Stimulated activated CD8-positive, alpha-beta memory T cell treated with anti-CD3 and anti-CD28 coated beads, Interleukin-4, amount 100 ng/mL, for 24 hours (primary cell): ENCODE results near the gene CTSA.
"Not testable (repeated sequence)": the region's sequence is repeated elsewhere in the genome, so short reads cannot be mapped to it uniquely, and the experiment has no call there.

Experiments
- DNase-seq: peaks from one replicate; pipeline ENCODE4 v3.0.0-alpha.2; 2020; ENCODE audit warnings: low read depth

The CTSA gene

GRCh38 chr20:45918779-45919537 lies 27.8 kb downstream of the CTSA start:
- DNase-seq, result no peak

GRCh38 chr20:45919542-45920399 lies 28.6 kb downstream of the CTSA start:
- no peak for DNase-seq

- DNase-seq, result no peak
These were observed 29.6 kb downstream of the CTSA start for GRCh38 chr20:45920462-45921336.

- no peak for DNase-seq
These were observed 30.4 kb downstream of the CTSA start for GRCh38 chr20:45921337-45922189.

- no peak for DNase-seq
These were observed 33.5 kb downstream of the CTSA start for GRCh38 chr20:45924391-45925261.

GRCh38 chr20:45925821-45926506 lies 34.8 kb downstream of the CTSA start:
- DNase-seq, result no peak

- no peak for DNase-seq
These were observed 35.6 kb downstream of the CTSA start for GRCh38 chr20:45926731-45927070.

- DNase-seq, result no peak
These were observed 36.1 kb downstream of the CTSA start for GRCh38 chr20:45927071-45927878.

GRCh38 chr20:45931680-45932079 lies 40.5 kb downstream of the CTSA start:
- not testable (repeated sequence) for DNase-seq

- peak; percentile 42 for DNase-seq
These were observed 42.3 kb downstream of the CTSA start for GRCh38 chr20:45933266-45934045.

GRCh38 chr20:45934046-45934585 lies 43.0 kb downstream of the CTSA start:
- peak; percentile 48 for DNase-seq

GRCh38 chr20:45934586-45935415 lies 43.7 kb downstream of the CTSA start, which contains the start of gene PCIF1:
Gene PCIF1 (plus strand): TSS chr20:45934683. CDS start chr20:45939000, 4,317 bp downstream.
- DNase-seq, result peak; percentile 97

GRCh38 chr20:45935416-45936046 lies 44.4 kb downstream of the CTSA start:
- DNase-seq, result no peak

- DNase-seq, result no peak
These were observed 46.6 kb downstream of the CTSA start for GRCh38 chr20:45937765-45938164.

- no peak for DNase-seq
These were observed 47.7 kb downstream of the CTSA start for GRCh38 chr20:45938727-45939438.

GRCh38 chr20:45940053-45940452 lies 48.9 kb downstream of the CTSA start:
- no peak for DNase-seq
